Psoas muscle (tissue), 8 donors: Measurements from ENCODE around the gene SPECC1L. TPM values are rescaled to one million over a fixed set of nuclear protein-coding genes. Genes with fewer than 3 reads are reported as not detected.

Source experiments
- ATAC-seq, 4 donors: fragments of 200-7000 bp; cut with Tn5 transposase; one replicate each; pipeline ENCODE4 v1.9.1; 2020; ENCODE audit warnings: moderate library complexity in 3 of 4, mild to moderate bottlenecking in 2 of 4
- DNase-seq, 2 donors: peaks; one replicate each; pipeline ENCODE4 v3.0.0-alpha.2; 2020
- H3K27ac ChIP-seq: fragments of 200-600 bp; one replicate; pipeline ENCODE4 v1.8.0; 2022
- H3K27me3 ChIP-seq, 3 donors: fragments of 200-600 bp in 1 of 3; one replicate each; pipeline versions ENCODE4 v1.6.1 to v1.8.0; 2013 to 2022; ENCODE audit warnings: low read length in 2 of 3, mild to moderate bottlenecking in 2 of 3, moderate library complexity in 1 of 3; ENCODE audit not compliant: insufficient read depth in 3 of 3
- H3K36me3 ChIP-seq, 2 donors: fragments of 200-600 bp in 1 of 2; one replicate each; pipeline versions ENCODE4 v1.6.1 to v1.8.0; 2013 to 2022; ENCODE audit warnings: low read depth in 1 of 2, mild to moderate bottlenecking in 1 of 2, moderate library complexity in 1 of 2; ENCODE audit not compliant: insufficient read depth in 1 of 2
- H3K4me1 ChIP-seq: fragments of 200-600 bp; one replicate; pipeline ENCODE4 v1.8.0; 2022
- H3K4me3 ChIP-seq: fragments of 200-600 bp; one replicate; pipeline ENCODE4 v1.8.0; 2022; ENCODE audit warnings: mild to moderate bottlenecking
- H3K9me3 ChIP-seq: fragments of 200-600 bp; one replicate; pipeline ENCODE4 v1.8.0; 2022
- WGBS, 3 donors: extraction: QIAGEN DNeasy Blood & Tissue Kit; methylation state at CpG; one replicate each; pipeline versions ENCODE4 v1.1.6 to v1.1.7; 2013; 5-methylcytosine and 5-hydroxymethylcytosine counted together
- intact Hi-C, 2 donors: fragments of 100-400 bp; cut with DNase I; formaldehyde crosslinking; loops; one replicate each; pipeline versions ENCODE4 v1.11.0 to v1.14.2; 2022
- polyA plus RNA-seq, 3 donors: library from polyadenylated mRNA; stranded (reverse); fragments of 200-250 nt; gene quantifications; one replicate each; pipeline ENCODE4 v1.2.3, GENCODE V29; 2013
- total RNA-seq, 4 donors: library from RNA; stranded (reverse); fragmentation: NEBNext Ultra II Directional in 2 of 4; extraction: Animal tissue kit (Norgen Biotek cat#: 25700) in 2 of 4; gene quantifications; one replicate each; pipeline versions ENCODE4 v1.2.1 to v1.2.4, GENCODE V29; 2021 to 2023
- TF ChIP-seq, protein P1 (sequence below): fragments of 200-600 bp; IDR thresholded peaks from one replicate; pipeline ENCODE4 v1.8.0; 2022; ENCODE audit warnings: antibody characterized with exemption
- donor health status: healthy with polysubstance abuse.
- donor health status: DM: no; HTN: no; CAD: no; lungs with moderate emphysema.
- donor health status: Bipolar disorder and iron deficiency.
- donor health status: healthy.
- donor health status: DM: yes; HTN: yes; CAD: no.
- donor health status: DM: no; HTN: no; CAD: no.
- donor health status: DM: no; HTN: no; CAD: no.
- donor health status: DM: yes; HTN: yes; CAD: no.

SPECC1L gene
- total and polyA plus RNA-seq, 7 donors: 6.8 to 29.9 (median 23.6) TPM

DNA sequence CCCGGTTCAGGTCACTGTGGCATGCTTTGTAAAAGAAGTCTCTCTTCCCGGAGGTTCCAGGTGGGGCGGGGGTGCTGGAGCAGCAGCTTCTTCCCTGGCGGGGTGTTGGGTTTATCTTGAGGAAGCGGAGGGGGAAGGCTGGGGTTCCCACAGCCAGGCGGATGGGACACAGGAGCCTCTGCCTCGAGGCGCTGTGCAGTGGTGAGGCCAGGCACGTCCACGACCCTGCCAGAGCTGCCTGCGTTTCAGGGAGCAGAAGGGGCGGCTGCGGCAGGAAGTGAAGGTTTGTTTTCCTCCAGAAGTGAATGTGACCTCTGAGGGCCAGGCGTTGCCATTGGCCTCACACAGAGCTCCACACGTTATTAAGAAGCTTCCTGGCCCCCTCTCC, 136.6 kb downstream of the SPECC1L start:
- Histone ChIP-seq H3K4me3 (no peak overlapping the region), H3K27me3 (no peaks in the 10 kb centered on the region), H3K27ac (no peak overlapping the region), H3K9me3 (no peaks in the 10 kb centered on the region), H3K4me1 (peaks cover 16% of the 10 kb centered on the region), H3K36me3 (peaks cover 0 to 11% of the 10 kb centered on the region in 2 donors)
- intact Hi-C loops: no loop called here
- TF ChIP-seq, protein P1, sequence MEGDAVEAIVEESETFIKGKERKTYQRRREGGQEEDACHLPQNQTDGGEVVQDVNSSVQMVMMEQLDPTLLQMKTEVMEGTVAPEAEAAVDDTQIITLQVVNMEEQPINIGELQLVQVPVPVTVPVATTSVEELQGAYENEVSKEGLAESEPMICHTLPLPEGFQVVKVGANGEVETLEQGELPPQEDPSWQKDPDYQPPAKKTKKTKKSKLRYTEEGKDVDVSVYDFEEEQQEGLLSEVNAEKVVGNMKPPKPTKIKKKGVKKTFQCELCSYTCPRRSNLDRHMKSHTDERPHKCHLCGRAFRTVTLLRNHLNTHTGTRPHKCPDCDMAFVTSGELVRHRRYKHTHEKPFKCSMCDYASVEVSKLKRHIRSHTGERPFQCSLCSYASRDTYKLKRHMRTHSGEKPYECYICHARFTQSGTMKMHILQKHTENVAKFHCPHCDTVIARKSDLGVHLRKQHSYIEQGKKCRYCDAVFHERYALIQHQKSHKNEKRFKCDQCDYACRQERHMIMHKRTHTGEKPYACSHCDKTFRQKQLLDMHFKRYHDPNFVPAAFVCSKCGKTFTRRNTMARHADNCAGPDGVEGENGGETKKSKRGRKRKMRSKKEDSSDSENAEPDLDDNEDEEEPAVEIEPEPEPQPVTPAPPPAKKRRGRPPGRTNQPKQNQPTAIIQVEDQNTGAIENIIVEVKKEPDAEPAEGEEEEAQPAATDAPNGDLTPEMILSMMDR: no peak
- DNase-seq (peak in 1 of 2 donors; percentile 42), ATAC-seq (no peak)
- whole genome bisulfite sequencing, 3 donors: 62 to 74% (median 66%) methylated on average over 15 of the region's 15 CpGs

DNA sequence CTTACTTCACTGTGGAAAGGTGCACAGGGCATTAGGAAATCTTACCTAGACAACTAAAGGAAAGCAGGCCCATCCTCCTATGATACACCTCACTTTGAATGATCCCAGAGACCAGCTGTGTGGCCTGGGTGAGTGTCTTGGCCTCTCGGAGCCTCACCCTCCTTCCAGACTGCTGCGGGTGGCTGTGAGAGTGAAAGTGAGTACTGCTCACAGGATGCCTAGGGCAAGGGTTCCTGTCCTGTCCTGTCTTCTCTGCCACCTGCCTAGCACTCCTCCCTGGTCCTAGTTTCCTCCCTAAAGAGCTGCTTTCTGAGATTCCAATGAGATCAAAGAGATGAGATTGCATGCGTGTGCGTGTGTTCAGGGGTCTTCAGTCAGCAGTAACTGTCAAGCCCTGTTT, 137.3 kb downstream of the SPECC1L start:
- no peaks in the 10 kb centered on the region for H3K27me3 ChIP-seq
- DNase-seq: no peak
- no peak overlapping the region for H3K4me3 ChIP-seq
- WGBS, 3 donors: 86 to 92% (median 86%) methylated on average over 4 of the region's 4 CpGs
- H3K4me1 ChIP-seq: peaks cover 12% of the 10 kb centered on the region
- no peak for ATAC-seq
- H3K9me3 ChIP-seq: no peaks in the 10 kb centered on the region
- intact Hi-C loops: no loop called here
- H3K36me3 ChIP-seq: peaks cover 0 to 17% of the 10 kb centered on the region in 2 donors
- TF ChIP-seq, protein P1: no peak
- no peak overlapping the region for H3K27ac ChIP-seq

DNA sequence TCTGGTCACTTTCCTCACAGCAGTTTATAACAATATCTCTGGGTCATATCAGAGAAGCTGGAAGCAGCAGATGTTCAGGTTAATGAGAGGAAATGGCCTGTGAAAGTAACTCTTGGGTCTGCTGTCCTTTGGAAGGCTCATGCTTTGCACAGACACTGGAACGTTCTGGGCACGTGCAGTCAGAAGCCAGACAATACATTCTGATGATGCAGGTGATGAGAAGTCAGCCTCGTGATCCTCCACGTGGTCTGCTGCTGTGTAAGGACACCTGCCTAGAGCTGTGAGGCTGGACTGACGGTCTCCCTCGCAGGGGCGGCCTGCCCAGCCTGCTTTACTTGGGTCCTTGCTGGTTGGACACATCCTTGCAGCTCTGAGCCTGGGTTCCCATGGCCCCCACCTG, 138.0 kb downstream of the SPECC1L start:
- H3K4me3 ChIP-seq: no peak overlapping the region
- peaks cover 4% of the 10 kb centered on the region for H3K4me1 ChIP-seq
- DNase-seq: peak in 1 of 2 donors; percentile 45
- intact Hi-C loops: no loop called here
- H3K27me3 ChIP-seq: no peaks in the 10 kb centered on the region
- TF ChIP-seq, protein P1: no peak
- WGBS, 3 donors: 62 to 75% (median 66%) methylated on average over 7 of the region's 7 CpGs
- H3K27ac ChIP-seq: no peak overlapping the region
- H3K9me3 ChIP-seq: no peaks in the 10 kb centered on the region
- peak in 1 of 4 donors; percentile 23 for ATAC-seq
- peaks cover 0 to 24% of the 10 kb centered on the region in 2 donors for H3K36me3 ChIP-seq

DNA sequence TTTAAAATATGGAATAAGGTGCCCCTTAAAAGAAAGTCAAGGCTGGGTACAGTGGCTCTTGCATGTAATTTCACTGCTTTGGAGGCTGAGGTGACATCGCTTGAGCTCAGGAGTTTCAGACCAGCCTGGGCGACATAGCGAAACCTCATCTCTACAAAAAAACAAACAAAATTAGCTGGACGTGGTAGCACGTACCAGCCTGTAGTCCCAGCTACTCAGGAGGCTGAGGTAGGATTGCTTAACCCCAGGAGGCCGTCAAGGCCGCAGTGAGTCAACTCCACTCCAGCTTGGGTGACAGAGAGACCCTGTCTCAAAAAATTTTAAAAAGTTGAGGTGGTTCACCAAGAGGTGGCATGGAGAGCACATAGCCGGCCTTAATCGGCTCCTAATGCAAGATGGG, 139.1 kb downstream of the SPECC1L start:
- no peak for ATAC-seq
- Histone ChIP-seq H3K4me1 (peaks cover 3% of the 10 kb centered on the region), H3K36me3 (peaks cover 0 to 35% of the 10 kb centered on the region in 2 donors), H3K4me3 (no peak overlapping the region), H3K9me3 (no peaks in the 10 kb centered on the region), H3K27me3 (no peaks in the 10 kb centered on the region), H3K27ac (no peak overlapping the region)
- DNase-seq: no peak
- TF ChIP-seq, protein P1: no peak
- WGBS, 3 donors: 93 to 97% (median 93%) methylated on average over 9 of the region's 9 CpGs
- intact Hi-C loops: no loop called here
